Psoas muscle (tissue), 8 donors: ENCODE data around the gene ZNF385A. TPM values are rescaled to one million over a fixed set of nuclear protein-coding genes. Genes with fewer than 3 reads are reported as not detected.

Experiments used
- ATAC-seq, 4 donors: fragments of 200-7000 bp; cut with Tn5 transposase; one replicate each; pipeline ENCODE4 v1.9.1; 2020; ENCODE audit warnings: moderate library complexity in 3 of 4, mild to moderate bottlenecking in 2 of 4
- DNase-seq, 2 donors: peaks; one replicate each; pipeline ENCODE4 v3.0.0-alpha.2; 2020
- H3K27ac ChIP-seq: fragments of 200-600 bp; one replicate; pipeline ENCODE4 v1.8.0; 2022
- H3K27me3 ChIP-seq, 3 donors: fragments of 200-600 bp in 1 of 3; one replicate each; pipeline versions ENCODE4 v1.6.1 to v1.8.0; 2013 to 2022; ENCODE audit warnings: low read length in 2 of 3, mild to moderate bottlenecking in 2 of 3, moderate library complexity in 1 of 3; ENCODE audit not compliant: insufficient read depth in 3 of 3
- H3K36me3 ChIP-seq, 2 donors: fragments of 200-600 bp in 1 of 2; one replicate each; pipeline versions ENCODE4 v1.6.1 to v1.8.0; 2013 to 2022; ENCODE audit warnings: low read depth in 1 of 2, mild to moderate bottlenecking in 1 of 2, moderate library complexity in 1 of 2; ENCODE audit not compliant: insufficient read depth in 1 of 2
- H3K4me1 ChIP-seq: fragments of 200-600 bp; one replicate; pipeline ENCODE4 v1.8.0; 2022
- H3K4me3 ChIP-seq: fragments of 200-600 bp; one replicate; pipeline ENCODE4 v1.8.0; 2022; ENCODE audit warnings: mild to moderate bottlenecking
- H3K9me3 ChIP-seq: fragments of 200-600 bp; one replicate; pipeline ENCODE4 v1.8.0; 2022
- CTCF ChIP-seq: fragments of 200-600 bp; IDR thresholded peaks from one replicate; pipeline ENCODE4 v1.8.0; 2022; ENCODE audit warnings: antibody characterized with exemption
- WGBS, 3 donors: extraction: QIAGEN DNeasy Blood & Tissue Kit; methylation state at CpG; one replicate each; pipeline versions ENCODE4 v1.1.6 to v1.1.7; 2013; 5-methylcytosine and 5-hydroxymethylcytosine counted together
- intact Hi-C, 2 donors: fragments of 100-400 bp; cut with DNase I; formaldehyde crosslinking; loops; one replicate each; pipeline versions ENCODE4 v1.11.0 to v1.14.2; 2022
- long read RNA-seq, 2 donors: library from polyadenylated mRNA; unstranded; transcript quantifications; one replicate each; pipeline ENCODE4 v2.0.0, GENCODE V29; 2021
- polyA plus RNA-seq, 3 donors: library from polyadenylated mRNA; stranded (reverse); fragments of 200-250 nt; gene quantifications; one replicate each; pipeline ENCODE4 v1.2.3, GENCODE V29; 2013
- total RNA-seq, 4 donors: library from RNA; stranded (reverse); fragmentation: NEBNext Ultra II Directional in 2 of 4; extraction: Animal tissue kit (Norgen Biotek cat#: 25700) in 2 of 4; gene quantifications; one replicate each; pipeline versions ENCODE4 v1.2.1 to v1.2.4, GENCODE V29; 2021 to 2023
- donor health status: healthy with polysubstance abuse.
- donor health status: DM: no; HTN: no; CAD: no; lungs with moderate emphysema.
- donor health status: Bipolar disorder and iron deficiency.
- donor health status: healthy.
- donor health status: DM: yes; HTN: yes; CAD: no.
- donor health status: DM: no; HTN: no; CAD: no.
- donor health status: DM: no; HTN: no; CAD: no.
- donor health status: DM: yes; HTN: yes; CAD: no.

ZNF385A gene
- total RNA-seq (10 to 100 TPM; 25.5 to 85.8 (median 68.9) TPM), polyA plus RNA-seq (10 to 100 TPM in 2 of 3 donors, 1 to 10 TPM in 1; 4.9 to 28.0 (median 24.5) TPM)
- long read RNA-seq, donor 1, partial matches to known transcripts: 1 of 18 reads
- long read RNA-seq, donor 1, other reads (novel, unspliced or antisense): 17 of 18 reads
- long read RNA-seq, donor 2, partial matches to known transcripts: 3 of 21 reads
- long read RNA-seq, donor 2, other reads (novel, unspliced or antisense): 16 of 21 reads

- no peaks in the 10 kb centered on the region for H3K9me3 ChIP-seq
- no peaks in the 10 kb centered on the region for H3K27me3 ChIP-seq
- 73 to 100% (median 85%) methylated on average over 1 of the region's 1 CpG for WGBS, 3 donors
- peaks cover 52% of the 10 kb centered on the region for H3K4me1 ChIP-seq
- intact Hi-C loops: no loop called here
- DNase-seq: peak in 1 of 2 donors; percentile 63
- TF ChIP-seq CTCF: no peak
- peaks cover 0 to 14% of the 10 kb centered on the region in 2 donors for H3K36me3 ChIP-seq
- peak within 1 kb of the TSS; percentile 76 for H3K27ac ChIP-seq
- ATAC-seq: no peak
- H3K4me3 ChIP-seq: peak within 1 kb of the TSS; percentile 67
These were observed at the start of gene ZNF385A for GRCh38 chr12:54384591-54385041. Gene ZNF385A (minus strand): TSS chr12:54384733. CDS start chr12:54384514, 219 bp downstream.

- Histone ChIP-seq H3K4me1 (peaks cover 10% of the 10 kb centered on the region), H3K27ac (peak overlapping the region; percentile 53), H3K36me3 (no peaks in the 10 kb centered on the region), H3K4me3 (no peak overlapping the region), H3K27me3 (no peaks in the 10 kb centered on the region), H3K9me3 (no peaks in the 10 kb centered on the region)
- ATAC-seq (peak; percentile 5 to 40 (median 18)), DNase-seq (peak in 1 of 2 donors; percentile 19)
- intact Hi-C loops: no loop called here
- TF ChIP-seq CTCF: no peak
- WGBS, 3 donors: 84 to 86% (median 86%) methylated on average over 4 of the region's 4 CpGs
These were observed 48.3 kb upstream of the ZNF385A start for GRCh38 chr12:54432815-54433164.

- ATAC-seq (peak; percentile 52 to 82 (median 72)), DNase-seq (peak; percentile 79 to 82)
- no peak for TF ChIP-seq CTCF
- Histone ChIP-seq H3K4me1 (peaks cover 10% of the 10 kb centered on the region), H3K36me3 (no peaks in the 10 kb centered on the region), H3K4me3 (no peak overlapping the region), H3K27me3 (no peaks in the 10 kb centered on the region), H3K9me3 (no peaks in the 10 kb centered on the region), H3K27ac (peak overlapping the region; percentile 53)
- intact Hi-C loops: no loop called here
- 19 to 23% (median 21%) methylated on average over 9 of the region's 9 CpGs for WGBS, 3 donors
These were observed 47.6 kb upstream of the ZNF385A start for GRCh38 chr12:54431911-54432814.

- Histone ChIP-seq H3K4me3 (no peak overlapping the region), H3K9me3 (no peaks in the 10 kb centered on the region), H3K36me3 (no peaks in the 10 kb centered on the region), H3K27me3 (no peaks in the 10 kb centered on the region), H3K4me1 (peaks cover 10% of the 10 kb centered on the region), H3K27ac (no peak overlapping the region)
- WGBS, 3 donors: 89 to 95% (median 91%) methylated on average over 5 of the region's 5 CpGs
- no peak for TF ChIP-seq CTCF
- intact Hi-C loops: no loop called here
- ATAC-seq: no peak
- no peak for DNase-seq
These were observed 46.0 kb upstream of the ZNF385A start for GRCh38 chr12:54430471-54431069.
